NCI-H1436 (cell line): ENCODE measurements around the gene PPP1R14C.

Experiments
- DNase-seq: peaks from one replicate; lab custom pipeline; 2025; lab: John Stamatoyannopoulos, UW

Gene PPP1R14C

DNA sequence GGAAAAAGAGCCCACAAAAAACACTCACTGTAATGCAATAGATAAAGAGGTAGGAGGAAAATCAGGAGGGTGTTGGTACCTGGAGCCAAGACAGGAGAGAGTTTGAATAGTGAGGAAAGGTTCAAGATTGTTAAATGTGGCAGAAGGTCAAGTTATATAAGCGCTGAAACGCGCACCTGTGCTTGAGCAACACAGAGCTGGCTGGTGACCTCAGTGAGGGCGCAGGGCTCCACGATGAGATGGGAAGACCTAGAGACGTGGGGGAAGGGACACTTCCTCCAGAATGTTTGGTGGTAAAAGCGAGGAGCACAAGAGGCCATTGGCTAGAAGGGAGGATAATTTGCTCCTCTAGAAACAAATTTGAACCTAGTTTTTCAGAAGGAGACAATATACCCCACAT is 4.2 kb upstream of the PPP1R14C start:
- DNase-seq: no peak

DNA sequence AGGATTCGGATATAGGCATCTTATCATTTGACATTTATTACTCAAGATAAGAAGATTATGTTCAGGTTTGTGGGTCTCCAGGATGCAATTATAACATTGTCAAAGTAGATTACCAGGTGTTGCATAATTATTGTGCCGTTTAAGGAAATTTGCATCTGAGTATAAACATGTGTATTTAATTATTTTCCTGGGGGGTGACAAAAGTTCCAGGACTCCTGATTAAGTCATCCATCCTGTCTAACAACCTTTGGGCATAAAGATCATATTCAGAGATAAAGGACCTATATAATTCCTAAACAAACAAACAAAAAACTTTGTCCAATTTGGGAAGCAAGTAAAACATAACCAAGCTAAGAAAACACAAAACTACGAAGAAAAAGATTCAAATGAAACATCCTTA is 3.3 kb upstream of the PPP1R14C start:
- no peak for DNase-seq

- no peak for DNase-seq
Measured at GRCh38 chr6:150140236-150140969, 2.4 kb upstream of the PPP1R14C start.

GRCh38 chr6:150142097-150142669 is 661 bp upstream of the PPP1R14C start:
- DNase-seq: no peak

GRCh38 chr6:150143516-150144293 is 861 bp downstream of the PPP1R14C start:
- no peak for DNase-seq

- DNase-seq: no peak
Measured at GRCh38 chr6:150144294-150144868, 1.5 kb downstream of the PPP1R14C start.

GRCh38 chr6:150145427-150145826 is 2.6 kb downstream of the PPP1R14C start:
- DNase-seq: no peak

GRCh38 chr6:150145830-150146229 is 3.0 kb downstream of the PPP1R14C start:
- no peak for DNase-seq

DNA sequence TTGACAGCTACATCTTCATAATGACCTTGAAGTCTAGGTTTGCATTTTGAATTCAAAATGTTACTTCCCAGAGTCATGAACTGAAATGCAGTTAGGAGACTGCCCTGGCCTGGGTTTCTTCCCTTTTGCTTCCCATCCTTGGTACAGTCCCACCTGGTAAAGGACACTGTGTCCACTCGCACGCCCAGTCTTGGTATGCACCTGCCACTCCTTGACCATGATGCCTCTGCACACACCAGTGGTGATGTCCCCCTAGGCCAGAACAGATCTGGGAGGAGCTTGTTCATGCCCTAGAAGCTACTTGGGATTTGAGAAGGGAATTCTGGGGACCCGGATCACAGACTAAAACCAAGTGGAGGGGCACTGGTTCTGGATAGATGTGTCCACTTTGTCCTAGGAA is 3.6 kb downstream of the PPP1R14C start:
- no peak for DNase-seq

DNA sequence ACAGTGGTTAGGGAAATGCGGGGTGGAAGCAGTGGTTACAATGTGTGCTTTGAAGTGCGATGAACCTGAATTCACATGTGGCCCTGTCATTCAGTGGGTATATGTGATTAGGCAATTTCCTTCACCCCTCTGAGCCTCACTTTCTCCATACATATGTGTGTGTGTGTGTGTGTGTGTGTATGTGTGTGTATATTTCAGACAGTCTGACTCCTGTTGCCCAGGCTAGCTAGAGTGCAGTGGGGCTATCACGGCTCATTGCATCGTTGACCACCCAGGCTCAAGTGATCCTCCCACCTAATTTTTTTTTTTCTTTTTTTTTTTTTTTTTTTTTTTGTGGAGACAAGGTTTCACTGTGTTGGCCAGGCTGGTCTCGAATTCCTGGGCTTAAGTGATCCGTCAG is 6.3 kb downstream of the PPP1R14C start:
- no peak for DNase-seq

DNA sequence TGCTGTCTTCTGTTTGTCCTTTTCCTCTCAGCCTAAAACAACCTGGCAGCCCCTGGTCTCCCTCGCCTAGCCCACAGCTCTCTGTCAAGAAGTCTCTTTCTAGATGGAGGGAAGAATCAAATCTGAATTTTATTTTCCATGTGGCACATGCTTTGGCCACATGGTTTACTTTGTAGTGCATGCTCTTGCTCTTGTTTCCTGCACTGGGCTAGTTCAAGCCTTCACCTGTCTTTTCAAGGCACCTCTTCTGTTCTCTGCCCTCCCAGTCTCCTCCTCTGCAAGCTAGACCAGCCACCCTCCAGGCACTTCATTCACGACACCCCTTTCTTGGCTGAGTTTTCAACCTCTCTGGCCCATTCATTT is 7.6 kb downstream of the PPP1R14C start:
- DNase-seq: no peak

DNA sequence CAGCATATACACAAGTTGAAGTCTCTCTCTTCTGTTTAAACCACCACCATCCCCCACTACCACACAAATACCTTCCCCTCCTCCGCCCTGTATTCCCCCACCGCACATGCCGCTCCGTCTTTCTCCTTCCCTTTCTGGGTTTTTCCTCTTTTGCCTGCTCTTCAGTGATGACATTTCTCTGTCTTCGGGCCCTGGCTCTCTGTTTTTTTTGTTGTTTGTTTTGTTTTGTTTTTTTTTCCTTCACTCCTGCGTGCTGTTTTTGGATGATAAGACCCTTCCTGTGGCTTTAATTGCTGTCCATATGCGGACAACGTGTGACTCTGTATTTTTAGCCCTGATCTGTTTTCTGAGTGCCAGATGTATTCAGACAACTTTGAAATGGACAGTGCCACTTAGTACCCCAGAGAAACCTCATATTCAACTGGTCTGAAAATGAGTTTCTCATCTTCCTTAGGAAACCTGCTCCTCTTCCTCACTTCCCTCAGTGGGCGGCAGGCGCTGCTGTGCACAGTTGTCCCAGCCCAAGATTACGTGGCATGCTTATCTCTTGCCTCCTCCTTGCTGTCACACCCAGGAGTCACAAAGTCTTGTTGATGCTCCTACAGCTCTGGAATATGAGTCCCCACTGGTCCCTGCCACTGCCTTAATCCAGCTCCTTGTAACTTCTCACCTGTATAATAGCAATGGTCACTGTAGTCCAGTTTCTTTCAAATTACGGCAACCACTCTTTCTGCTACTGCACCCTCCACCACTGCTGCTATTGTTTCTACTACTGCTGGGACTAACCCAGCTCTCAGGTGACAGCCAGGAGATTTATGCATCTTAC is 8.2 kb downstream of the PPP1R14C start:
- no peak for DNase-seq

DNA sequence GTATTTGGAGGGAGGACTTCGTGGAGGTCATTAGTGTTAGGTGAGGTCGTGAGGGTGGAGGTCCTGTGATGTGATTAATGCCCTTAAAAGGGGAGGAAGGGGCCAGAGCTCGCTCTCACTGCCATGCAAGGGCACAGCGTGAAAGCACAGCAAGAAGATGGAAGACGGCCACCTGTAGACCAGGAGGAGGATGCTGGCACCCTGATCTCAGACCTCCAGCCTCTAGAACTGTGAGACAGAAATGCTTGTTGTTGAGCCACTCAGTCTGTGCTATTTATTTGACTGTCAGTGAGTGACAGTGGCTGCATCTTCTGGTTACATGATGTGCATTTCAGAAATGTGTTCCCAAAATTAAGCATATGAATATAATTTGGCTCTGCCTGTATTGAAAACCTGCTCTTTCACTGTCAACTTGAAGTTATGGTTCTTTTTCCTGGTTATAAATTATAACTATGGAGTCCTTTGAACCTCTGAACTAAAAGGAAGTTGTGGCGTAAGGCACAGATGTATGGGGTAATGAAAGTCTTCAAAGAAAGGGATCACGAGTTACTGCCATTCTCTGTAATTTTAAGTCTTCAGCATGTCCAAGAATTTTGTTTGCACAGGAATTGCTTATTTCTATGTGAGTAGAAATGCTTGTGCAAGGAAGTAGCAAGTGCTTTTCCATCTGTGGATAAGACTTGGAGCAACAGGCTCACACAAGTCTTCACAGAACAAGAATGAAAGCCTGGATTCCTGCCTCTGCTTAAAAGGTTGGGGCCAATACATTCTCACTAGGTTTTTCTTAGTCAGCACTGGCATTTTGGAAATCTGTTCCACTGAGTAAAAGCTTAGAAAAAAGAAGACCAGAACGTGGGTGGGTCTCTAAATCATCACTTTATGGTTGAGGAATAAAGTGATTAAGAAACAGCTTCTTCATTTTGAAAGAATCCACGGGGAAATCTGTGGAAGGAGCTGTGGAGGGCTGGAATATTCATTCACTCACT is 10.3 kb downstream of the PPP1R14C start:
- DNase-seq: no peak

DNA sequence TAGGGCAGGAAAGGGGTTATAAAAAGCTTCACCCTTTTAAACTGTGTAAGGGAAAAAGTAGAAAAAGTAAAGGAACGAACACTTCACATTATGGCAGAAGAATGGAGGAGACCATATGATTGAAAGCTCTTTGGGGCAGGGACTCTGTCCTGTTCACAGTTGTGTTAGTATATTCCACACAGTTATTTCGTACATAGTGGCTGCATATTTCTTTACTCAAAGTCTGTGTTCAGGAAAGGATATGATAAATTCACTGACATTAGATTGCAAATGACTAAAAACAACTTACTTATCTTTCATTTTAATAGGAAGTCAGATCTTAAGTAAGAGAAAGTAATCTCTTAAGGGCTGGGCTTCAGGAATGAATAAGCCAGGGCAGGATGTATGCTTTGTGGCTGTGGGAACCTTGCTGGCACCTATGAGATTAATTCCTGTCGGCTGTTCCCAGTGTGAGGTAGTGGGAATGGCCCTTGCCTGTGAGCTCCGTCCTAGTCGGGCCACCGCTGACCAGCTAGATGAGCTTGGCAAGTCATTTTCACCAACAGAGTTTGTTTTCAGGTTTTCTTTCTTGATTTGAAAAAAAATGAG is 11.2 kb downstream of the PPP1R14C start:
- DNase-seq: no peak

DNA sequence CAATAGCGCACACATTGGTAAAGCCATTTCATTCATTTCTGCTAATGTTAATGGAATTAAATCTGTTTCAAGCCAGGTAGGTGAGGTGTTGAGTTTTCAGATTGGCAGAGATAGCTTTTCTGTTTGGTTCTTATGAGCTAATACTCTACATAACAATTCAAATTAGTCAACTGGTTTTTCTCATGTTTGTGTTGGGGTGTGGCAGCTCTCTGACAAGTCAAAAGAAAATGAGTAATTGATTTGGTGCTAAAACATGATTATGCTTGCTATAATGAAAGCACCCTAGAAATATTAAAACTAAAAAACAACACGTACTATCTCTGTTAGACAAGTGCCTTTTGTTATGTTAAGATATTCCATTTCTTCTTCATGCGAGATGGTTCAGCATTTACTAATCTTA is 13.6 kb downstream of the PPP1R14C start:
- DNase-seq: no peak

- no peak for DNase-seq
Measured at GRCh38 chr6:150157081-150157480, 14.2 kb downstream of the PPP1R14C start.

DNA sequence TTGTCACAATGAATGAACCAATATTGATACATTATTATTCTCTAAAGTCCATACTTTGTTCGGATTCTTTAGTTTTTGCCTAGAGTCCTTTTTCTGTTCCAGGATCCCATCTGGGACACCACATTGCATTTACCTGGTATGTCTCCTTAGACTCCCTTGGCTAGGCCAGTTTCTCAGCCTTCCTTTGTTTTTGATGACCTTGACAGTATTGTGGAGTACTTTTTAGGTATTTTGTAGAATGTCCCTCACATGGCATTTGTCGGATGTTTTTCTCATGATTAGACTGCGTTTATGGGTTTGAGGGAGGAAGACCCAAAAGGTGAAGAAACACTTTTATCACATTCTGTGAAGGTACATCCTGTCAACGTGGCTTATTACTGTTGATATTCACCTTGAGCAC is 16.9 kb downstream of the PPP1R14C start:
- DNase-seq: no peak

DNA sequence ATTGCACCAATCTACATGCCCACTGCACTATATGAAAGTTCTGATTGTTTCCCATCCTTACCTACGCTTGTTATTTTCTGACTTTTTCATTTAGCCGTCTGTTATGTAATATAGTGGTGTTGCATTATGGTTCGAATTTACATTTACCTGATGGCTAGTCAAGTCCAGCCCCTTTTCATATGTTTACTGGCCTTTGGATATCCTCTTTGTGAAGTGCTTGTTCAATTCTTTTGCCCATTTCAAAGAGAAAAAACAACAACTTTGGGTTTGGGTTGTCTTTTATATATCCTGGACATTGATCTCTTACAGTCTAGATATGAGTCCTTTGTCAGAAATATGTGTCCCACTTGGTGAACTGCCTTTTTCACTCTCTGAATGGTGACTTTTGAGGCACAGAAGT is 21.1 kb downstream of the PPP1R14C start:
- no peak for DNase-seq

GRCh38 chr6:150165020-150165702 is 22.3 kb downstream of the PPP1R14C start:
- no peak for DNase-seq

- DNase-seq: no peak
Measured at GRCh38 chr6:150167479-150167873, 24.6 kb downstream of the PPP1R14C start.
